H1 (cell line): ENCODE data around the gene PKN3. TPM values are rescaled to one million over a fixed set of nuclear protein-coding genes. Genes with fewer than 3 reads are reported as not detected.

Experiments
- BRCA1 ChIP-seq: IDR thresholded peaks from 2 replicates; pipeline ENCODE4 v1.6.1; 2012; ENCODE audit warnings: low read depth, low read length, improper control_type of control experiment
- EP300 ChIP-seq, 2 experiments: IDR thresholded peaks; 1 replicate in 1 of 2; 2 replicates in 1 of 2; pipeline ENCODE4 v1.6.1; 2011 to 2012; ENCODE audit warnings: low read depth in 2 of 2, low read length in 2 of 2, mild to moderate bottlenecking in 2 of 2, borderline replicate concordance in 1 of 2, inconsistent platforms in 1 of 2, moderate library complexity in 1 of 2
- KDM5A ChIP-seq: fragments of 200-600 bp; IDR thresholded peaks from 2 replicates; pipeline ENCODE4 v1.7.1; 2012; ENCODE audit warnings: mild to moderate bottlenecking, low read length, inconsistent platforms, mixed read lengths
- RBBP5 ChIP-seq: IDR thresholded peaks from 2 replicates; pipeline ENCODE4 v1.7.1; 2012; ENCODE audit warnings: low read depth, mild to moderate bottlenecking, inconsistent platforms, low read length, moderate library complexity, borderline replicate concordance
- SP1 ChIP-seq: IDR thresholded peaks from 2 replicates; pipeline ENCODE4 v1.6.1; 2011; ENCODE audit warnings: low read depth, low read length
- polyA plus RNA-seq, 7 experiments: library from polyadenylated mRNA; depleted of rRNA in 3 of 7; stranded (reverse) in 5 of 7; unstranded in 2 of 7; fragments of >200 nt in 5 of 7; fragments of 200-250 nt in 2 of 7; gene quantifications; 1 replicate in 5 of 7; 2 replicates in 1 of 7; 4 replicates in 1 of 7; pipeline versions ENCODE4 v1.2.1 to v1.2.3, GENCODE V29; 2011 to 2013; ENCODE audit warnings: missing spikeins in 2 of 7, mixed read lengths in 2 of 7
- total RNA-seq: library from RNA; stranded (reverse); fragmentation: NEBNext Ultra II Directional; extraction: Animal tissue kit (Norgen Biotek cat#: 25700); gene quantifications from 2 replicates; pipeline ENCODE4 v1.2.1, GENCODE V29; 2021

The PKN3 gene
- total and polyA plus RNA-seq, 2 of the 8 experiments (the other 6 are each of a cell fraction or from before 2014, with no cell fraction given), result 15.7 to 16.3 TPM

GRCh38 chr9:128703616-128704355, 1.5 kb downstream of the PKN3 start (continued):
- TF ChIP-seq EP300 (IDR thresholded peaks at IDR 0.05; ENCODE audit: borderline replicate concordance in 1 of 2, low read depth in 2 of 2, low read length in 2 of 2) (no peak), KDM5A (no peak), RBBP5 (no peak), SP1 (no peak), BRCA1 (no peak)
- TF ChIP-seq, all 59 proteins: peak for 0
